Endothelial cell of hepatic sinusoid (primary cell): Measurements from ENCODE around the gene TRIM75.
"Not testable (repeated sequence)": the region's sequence is repeated elsewhere in the genome, so short reads cannot be mapped to it uniquely, and the experiment has no call there.

Experiments used
- in situ Hi-C: cut with HindIII; loops from 2 replicates; pipeline ENCODE4 v1.10.0; 2017; ENCODE audit warnings: low sequenced_read_pairs

Gene TRIM75

GRCh38 chr4:165073346-165073745 is 19.7 kb downstream of the TRIM75 start:
- in situ Hi-C loops, result not testable (repeated sequence)

GRCh38 chr4:165077034-165077578 is 23.4 kb downstream of the TRIM75 start:
- in situ Hi-C loops, result no loop called here

DNA sequence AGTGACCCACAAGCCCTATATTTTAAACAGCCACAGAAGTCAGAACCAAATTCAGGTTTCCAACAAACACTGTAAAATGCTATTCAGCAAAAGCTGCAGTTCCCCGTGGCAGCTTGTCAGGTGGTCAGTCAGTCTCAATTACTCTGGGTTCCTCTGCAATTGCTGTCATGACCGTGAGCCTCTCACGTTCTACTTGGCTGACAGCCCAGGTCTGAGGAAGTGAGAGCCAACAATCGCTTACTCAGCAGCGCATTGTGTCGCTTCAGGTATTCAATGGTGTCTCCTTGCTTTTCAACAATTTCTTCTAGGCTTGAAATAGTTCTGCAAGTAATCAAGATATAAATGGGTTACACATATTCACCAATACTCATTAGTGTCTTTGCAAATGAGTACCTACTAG is 25.8 kb downstream of the TRIM75 start:
- in situ Hi-C loops, result no loop called here

DNA sequence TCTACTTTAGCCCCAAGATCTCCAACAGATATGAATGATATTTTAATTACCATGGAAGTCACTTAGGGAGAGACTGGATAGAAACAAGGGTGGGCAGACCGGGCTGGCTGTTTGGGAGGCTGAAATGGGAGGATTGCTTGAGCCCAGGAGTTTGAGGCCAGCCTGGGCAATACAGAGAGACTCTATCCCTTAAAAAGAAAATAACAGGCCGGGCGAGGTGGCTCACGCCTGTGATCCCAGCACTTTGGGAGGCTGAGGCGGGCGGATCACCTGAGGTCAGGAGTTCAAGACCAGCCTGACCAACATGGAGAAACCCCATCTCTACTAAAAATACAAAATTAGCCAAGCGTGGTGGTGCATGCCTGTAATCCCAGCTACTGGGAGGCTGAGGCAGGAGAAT is 31.1 kb downstream of the TRIM75 start:
- in situ Hi-C loops, result not testable (repeated sequence)

DNA sequence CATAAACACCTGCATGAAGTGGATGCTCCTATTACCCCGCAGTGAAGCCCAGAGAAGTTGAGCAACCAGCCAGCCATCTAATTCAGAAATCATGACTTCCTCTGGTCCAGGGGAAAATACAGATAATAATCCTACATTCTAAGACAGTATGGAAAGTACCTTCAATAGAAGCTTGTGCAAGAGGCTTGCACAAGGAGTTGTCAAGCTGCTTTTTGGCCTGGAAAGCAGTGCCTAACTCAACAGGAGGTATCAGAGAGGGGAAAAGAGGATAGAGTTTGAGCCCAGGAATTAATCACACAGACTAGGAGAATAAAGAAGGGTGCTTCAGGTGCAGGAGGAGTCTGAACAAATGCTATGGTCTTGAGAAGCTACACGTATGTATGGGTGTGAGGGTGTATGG is 32.3 kb downstream of the TRIM75 start:
- in situ Hi-C loops, result no loop called here

DNA sequence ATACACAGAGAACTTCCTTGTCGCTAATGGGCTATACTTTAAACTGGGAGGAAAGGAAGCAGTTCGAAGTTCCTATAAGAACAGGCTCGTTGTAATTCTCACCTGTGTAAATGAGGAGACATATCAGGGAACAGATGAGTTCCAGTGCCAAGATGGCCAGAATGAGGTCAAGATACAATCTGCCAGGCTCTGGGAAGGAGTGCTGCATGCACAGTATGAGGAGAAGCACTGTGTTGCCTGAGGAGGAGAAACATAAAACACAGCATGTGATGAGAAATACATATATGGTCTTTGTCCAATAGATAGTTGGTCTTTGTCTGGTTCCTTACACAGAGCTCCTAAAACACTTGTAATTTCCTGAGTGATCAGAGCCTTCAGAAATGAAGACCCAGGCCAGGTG is 34.7 kb downstream of the TRIM75 start:
- in situ Hi-C loops, result no loop called here

GRCh38 chr4:165092187-165092586 is 38.5 kb downstream of the TRIM75 start:
- in situ Hi-C loops, result not testable (repeated sequence)

DNA sequence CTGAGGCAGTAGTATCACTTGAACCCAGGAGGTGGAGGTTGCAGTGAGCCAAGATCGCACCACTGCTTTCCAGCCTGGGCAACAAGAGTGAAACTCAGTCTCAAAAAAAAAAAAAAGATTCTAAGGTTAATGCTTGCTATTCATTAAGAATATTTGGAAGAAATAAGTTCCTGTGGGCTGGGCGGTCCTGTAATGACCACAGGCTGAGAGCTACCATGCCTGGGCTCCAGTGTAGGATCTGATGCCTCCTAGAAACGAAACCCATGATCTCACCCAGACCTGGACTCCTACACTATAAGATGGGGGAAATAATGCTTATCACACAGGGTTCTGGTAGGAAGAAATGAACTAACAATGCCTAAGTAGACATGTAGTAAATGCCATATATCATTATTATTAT is 41.2 kb downstream of the TRIM75 start:
- in situ Hi-C loops, result no loop called here

GRCh38 chr4:165095291-165095690 is 41.6 kb downstream of the TRIM75 start:
- in situ Hi-C loops, result no loop called here

DNA sequence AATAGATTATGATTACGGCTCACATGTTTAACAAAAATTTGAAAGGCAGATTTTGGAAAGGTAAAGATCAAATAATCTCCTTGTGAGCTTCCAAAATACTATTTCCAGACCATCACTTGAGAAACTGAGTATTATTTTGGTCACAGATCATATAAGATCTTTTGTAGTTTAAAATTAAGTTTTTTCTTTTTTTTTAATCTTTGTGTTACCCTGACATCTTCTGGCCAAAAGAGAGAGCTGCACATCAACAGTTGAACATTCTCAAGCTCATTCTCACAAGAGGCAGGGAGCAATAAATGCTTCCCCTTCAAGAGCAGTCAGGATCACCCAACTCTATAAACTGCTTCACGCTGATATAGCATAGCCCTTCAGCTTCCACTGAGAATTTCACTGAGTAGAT is 43.1 kb downstream of the TRIM75 start:
- in situ Hi-C loops, result no loop called here

- in situ Hi-C loops, result no loop called here
These were observed 48.0 kb downstream of the TRIM75 start for GRCh38 chr4:165101641-165102040.

DNA sequence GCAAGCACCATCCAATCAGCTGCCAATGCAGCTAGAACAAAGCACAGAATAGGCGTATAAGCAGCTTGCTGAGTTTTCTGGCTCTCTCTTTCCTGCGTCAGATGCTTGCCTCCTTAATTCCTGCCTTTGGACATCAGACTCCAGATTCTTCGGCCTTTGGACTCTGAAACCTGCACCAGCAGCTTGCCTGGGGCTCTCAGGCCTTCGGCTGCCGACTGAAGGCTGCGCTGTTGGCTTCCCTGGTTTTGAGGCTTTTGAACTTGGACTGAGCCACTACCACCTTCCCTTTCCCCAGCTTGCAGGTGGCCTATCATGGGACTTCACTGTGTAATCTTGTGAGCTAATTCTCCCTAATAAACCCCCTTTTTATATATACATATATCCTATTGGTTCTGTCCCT is 52.9 kb downstream of the TRIM75 start:
- in situ Hi-C loops, result no loop called here
